H1 (cell line): ENCODE measurements around the gene FGD5.

Experiments used
- BACH1 ChIP-seq: IDR thresholded peaks from 2 replicates; pipeline ENCODE4 v1.6.1; 2012; ENCODE audit warnings: low read length, improper control_type of control experiment
- EP300 ChIP-seq, 2 experiments: IDR thresholded peaks; 1 replicate in 1 of 2; 2 replicates in 1 of 2; pipeline ENCODE4 v1.6.1; 2011 to 2012; ENCODE audit warnings: low read depth in 2 of 2, low read length in 2 of 2, mild to moderate bottlenecking in 2 of 2, borderline replicate concordance in 1 of 2, inconsistent platforms in 1 of 2, moderate library complexity in 1 of 2
- RAD21 ChIP-seq, 2 experiments: IDR thresholded peaks in 1 of 2; conservative IDR thresholded peaks in 1 of 2; 2 replicates each; pipeline ENCODE4 v1.6.1; 2011; ENCODE audit warnings: low read depth in 2 of 2, low read length in 2 of 2, improper control_type of control experiment in 1 of 2, inconsistent platforms in 1 of 2, mild to moderate bottlenecking in 1 of 2, moderate library complexity in 1 of 2
- USF2 ChIP-seq: IDR thresholded peaks from 2 replicates; pipeline ENCODE4 v1.6.1; 2011; ENCODE audit warnings: low read length, improper control_type of control experiment
- YY1 ChIP-seq: IDR thresholded peaks from 2 replicates; pipeline ENCODE4 v1.6.1; 2011; ENCODE audit warnings: low read depth, mild to moderate bottlenecking, low read length

GRCh38 chr3:14799146-14799545 lies 19.6 kb upstream of the FGD5 start:
- TF ChIP-seq YY1, result no peak
- no peak for TF ChIP-seq EP300 (IDR thresholded peaks at IDR 0.05; ENCODE audit: borderline replicate concordance in 1 of 2, low read depth in 2 of 2, low read length in 2 of 2)
- no peak for TF ChIP-seq USF2
- no peak for TF ChIP-seq BACH1
- no peak for TF ChIP-seq RAD21 (IDR thresholded peaks at IDR 0.05 in 1 of 2, conservative IDR thresholded peaks at IDR 0.05 in 1 of 2; ENCODE audit: low read depth in 2 of 2, low read length in 2 of 2)
